ENCODE results near the gene HRH3. TPM values are rescaled to one million over a fixed set of nuclear protein-coding genes. Genes with fewer than 3 reads are reported as not detected.

The HRH3 gene
- total RNA-seq, 1 donor from 2014 or later = 0.21 TPM

GRCh38 chr20:62225820-62226635 lies 6.0 kb upstream of the HRH3 start:
- Histone ChIP-seq H3K27ac (no peak overlapping the region), H3K4me3 (no peak overlapping the region), H3K36me3 (no peaks in the 10 kb centered on the region), H3K4me1 (no peaks in the 10 kb centered on the region), H3K27me3 (peaks cover 8% of the 10 kb centered on the region), H3K9me3 (no peaks in the 10 kb centered on the region)
- no peak for DNase-seq (ENCODE audit: low spot score in 2 of 2)
- intact Hi-C loops (cut with DNase I) = no loop called here
- no peak for TF ChIP-seq CTCF (IDR thresholded peaks at IDR 0.05)

GRCh38 chr20:62225026-62225425 lies 4.9 kb upstream of the HRH3 start:
- Histone ChIP-seq H3K27me3 (peaks cover 14% of the 10 kb centered on the region), H3K4me3 (no peak overlapping the region), H3K9me3 (no peaks in the 10 kb centered on the region), H3K4me1 (peaks cover 0 to 4% of the 10 kb centered on the region in 2 donors), H3K36me3 (no peaks in the 10 kb centered on the region), H3K27ac (no peak overlapping the region)
- intact Hi-C loops (cut with DNase I) = no loop called here
- DNase-seq (ENCODE audit: low spot score in 2 of 2) = no peak
- TF ChIP-seq CTCF (IDR thresholded peaks at IDR 0.05) = no peak

GRCh38 chr20:62224113-62224855 lies 4.2 kb upstream of the HRH3 start:
- TF ChIP-seq CTCF (IDR thresholded peaks at IDR 0.05) = no peak
- no peak for DNase-seq (ENCODE audit: low spot score in 2 of 2)
- Histone ChIP-seq H3K9me3 (no peaks in the 10 kb centered on the region), H3K4me1 (peaks cover 3 to 7% of the 10 kb centered on the region in 2 donors), H3K4me3 (no peak overlapping the region), H3K27me3 (peaks cover 14% of the 10 kb centered on the region), H3K27ac (no peak overlapping the region), H3K36me3 (no peaks in the 10 kb centered on the region)
- intact Hi-C loops (cut with DNase I) = no loop called here

GRCh38 chr20:62223571-62223970 lies 3.5 kb upstream of the HRH3 start:
- DNase-seq (ENCODE audit: low spot score in 2 of 2) = no peak
- Histone ChIP-seq H3K4me3 (no peak overlapping the region), H3K4me1 (peaks cover 3 to 7% of the 10 kb centered on the region in 2 donors), H3K27me3 (peaks cover 16% of the 10 kb centered on the region), H3K9me3 (no peaks in the 10 kb centered on the region), H3K27ac (no peak overlapping the region), H3K36me3 (no peaks in the 10 kb centered on the region)
- intact Hi-C loops (cut with DNase I) = no loop called here
- no peak for TF ChIP-seq CTCF (IDR thresholded peaks at IDR 0.05)

GRCh38 chr20:62222972-62223371 lies 2.9 kb upstream of the HRH3 start:
- H3K36me3 ChIP-seq = no peaks in the 10 kb centered on the region
- H3K9me3 ChIP-seq = no peaks in the 10 kb centered on the region
- no peak for TF ChIP-seq CTCF (IDR thresholded peaks at IDR 0.05)
- DNase-seq (ENCODE audit: low spot score in 2 of 2) = no peak
- no peak overlapping the region for H3K27ac ChIP-seq
- H3K4me3 ChIP-seq = no peak overlapping the region
- H3K27me3 ChIP-seq = peaks cover 22% of the 10 kb centered on the region
- intact Hi-C loops (cut with DNase I) = no loop called here
- peaks cover 3 to 7% of the 10 kb centered on the region in 2 donors for H3K4me1 ChIP-seq

Data from ascending aorta (tissue), 2 donors.